Measurements from ENCODE around the gene ITM2C.

Gene ITM2C, protein sequence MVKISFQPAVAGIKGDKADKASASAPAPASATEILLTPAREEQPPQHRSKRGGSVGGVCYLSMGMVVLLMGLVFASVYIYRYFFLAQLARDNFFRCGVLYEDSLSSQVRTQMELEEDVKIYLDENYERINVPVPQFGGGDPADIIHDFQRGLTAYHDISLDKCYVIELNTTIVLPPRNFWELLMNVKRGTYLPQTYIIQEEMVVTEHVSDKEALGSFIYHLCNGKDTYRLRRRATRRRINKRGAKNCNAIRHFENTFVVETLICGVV

DNA sequence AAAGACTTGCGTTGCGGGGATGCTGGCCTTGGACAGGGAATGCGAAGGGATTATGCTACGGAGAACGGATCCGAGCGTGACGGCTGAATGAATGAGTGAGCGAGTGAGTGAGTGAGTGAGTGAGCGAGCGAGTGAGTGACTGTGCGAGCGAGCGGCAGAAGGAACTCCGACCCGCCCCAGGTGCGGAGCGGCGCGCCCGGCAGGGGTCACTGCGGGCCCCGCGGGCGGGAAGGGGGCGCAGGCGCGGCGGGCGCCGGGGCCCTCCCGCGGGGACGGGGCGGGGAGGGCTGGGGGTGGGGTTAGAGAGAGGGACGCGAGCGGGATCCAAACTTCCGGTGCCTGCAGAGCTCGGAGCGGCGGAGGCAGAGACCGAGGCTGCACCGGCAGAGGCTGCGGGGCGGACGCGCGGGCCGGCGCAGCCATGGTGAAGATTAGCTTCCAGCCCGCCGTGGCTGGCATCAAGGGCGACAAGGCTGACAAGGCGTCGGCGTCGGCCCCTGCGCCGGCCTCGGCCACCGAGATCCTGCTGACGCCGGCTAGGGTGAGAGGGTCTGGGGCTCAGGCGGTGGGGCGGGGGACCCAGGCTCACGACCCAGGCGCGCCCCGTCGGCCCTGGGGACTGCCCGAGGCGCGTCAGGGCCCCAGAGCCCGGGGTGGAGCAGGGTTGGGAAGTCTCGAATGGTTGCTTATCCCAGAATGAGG lies at the start of gene ITM2C:
Gene ITM2C, plus strand, starts transcription at position 338 of the 702 bp plus-strand sequence. Its CDS starts 84 bp downstream, at position 422.
- DNase-seq = peak; percentile 91

DNA sequence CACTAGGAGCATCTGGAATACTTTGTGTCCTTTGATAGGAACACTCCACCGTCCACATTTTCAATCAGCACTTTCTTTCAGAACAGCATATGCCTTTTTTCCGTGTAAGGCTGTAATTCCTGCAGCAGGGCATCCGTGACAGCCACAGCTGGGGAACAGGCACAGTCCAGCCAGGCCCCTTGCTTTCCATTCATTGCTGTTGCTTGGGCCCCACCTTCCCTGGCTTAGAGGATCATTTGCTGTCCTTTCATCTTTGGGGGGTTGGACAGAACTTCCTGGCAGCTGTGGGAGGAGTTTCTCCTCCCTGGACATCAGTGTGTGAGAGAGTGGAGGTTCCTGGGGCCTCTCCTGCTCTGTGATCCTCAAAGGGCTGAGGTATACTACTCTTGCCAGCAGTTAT lies 49.7 kb upstream of the ITM2C start:
- DNase-seq = no peak

DNA sequence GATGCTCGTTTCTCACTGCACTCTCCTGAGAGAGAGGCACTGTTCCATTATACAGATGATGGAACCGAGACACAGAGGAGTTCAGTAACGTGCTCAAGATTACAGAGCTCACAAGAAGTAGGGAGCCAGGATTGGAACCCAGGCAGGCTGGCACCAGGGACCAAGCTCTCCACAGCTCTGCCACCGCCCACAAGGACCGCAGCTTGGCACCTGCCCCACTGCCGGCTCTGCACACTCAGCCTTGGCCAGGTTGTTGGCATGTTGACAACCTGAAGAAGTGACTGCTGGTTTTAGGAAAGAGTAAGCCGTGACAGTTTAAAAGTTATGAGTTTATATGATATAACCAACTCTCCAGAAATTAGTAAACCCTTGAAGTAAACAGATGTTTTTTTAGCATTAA lies 48.0 kb upstream of the ITM2C start:
- DNase-seq = no peak

DNA sequence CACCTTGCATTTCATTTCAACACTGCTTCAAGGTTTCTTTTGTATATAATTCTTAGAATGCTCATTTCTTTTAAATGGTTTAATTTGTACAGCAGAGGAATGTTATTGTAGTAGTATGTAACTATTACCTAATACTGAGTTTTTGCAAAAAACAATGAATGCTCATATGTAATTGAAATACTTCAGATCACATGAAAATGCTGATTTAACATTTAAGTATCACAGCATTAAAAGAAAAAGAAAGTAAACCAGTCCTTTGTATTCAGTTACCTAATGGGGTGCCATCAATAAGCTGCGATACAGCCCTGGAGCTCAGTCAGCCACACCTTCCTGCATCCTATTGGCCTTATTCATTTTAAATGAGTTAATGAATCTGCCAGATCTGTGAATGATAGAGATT lies 45.3 kb upstream of the ITM2C start:
- no peak for DNase-seq

DNA sequence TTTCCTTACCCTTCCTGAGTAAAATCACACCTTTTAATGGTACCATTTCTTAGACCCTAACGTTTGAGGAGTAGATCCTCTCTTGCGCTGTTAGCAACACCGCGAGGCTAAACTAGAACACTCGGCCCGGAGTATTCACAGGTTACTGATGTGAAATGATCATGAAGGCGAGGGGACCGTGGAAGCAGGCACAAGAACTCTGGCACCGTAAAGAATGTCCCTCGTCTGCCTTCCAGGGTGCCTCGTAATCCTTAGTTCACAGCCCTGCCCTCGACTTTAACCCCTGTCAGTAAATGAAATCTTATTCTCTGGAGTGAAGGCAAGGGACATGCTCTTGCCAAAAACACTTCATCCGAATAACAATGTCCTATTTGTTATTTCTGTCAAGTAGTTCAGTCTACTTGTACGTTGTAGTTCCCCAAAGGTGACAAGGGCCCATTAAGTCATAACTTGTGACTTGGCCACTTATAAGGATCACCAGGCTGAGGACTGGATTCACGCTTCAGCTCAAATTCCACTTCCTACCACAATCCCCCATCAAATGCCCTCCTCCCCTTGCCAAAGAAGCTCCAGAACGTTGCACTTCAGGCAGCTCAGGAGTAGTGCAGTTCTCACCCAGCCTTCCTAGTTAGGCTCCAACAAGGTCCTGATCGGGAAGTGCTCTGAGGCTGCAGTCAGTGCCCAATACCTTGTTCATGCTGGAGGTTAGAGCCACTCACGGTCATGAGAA lies 43.3 kb upstream of the ITM2C start:
- no peak for DNase-seq

DNA sequence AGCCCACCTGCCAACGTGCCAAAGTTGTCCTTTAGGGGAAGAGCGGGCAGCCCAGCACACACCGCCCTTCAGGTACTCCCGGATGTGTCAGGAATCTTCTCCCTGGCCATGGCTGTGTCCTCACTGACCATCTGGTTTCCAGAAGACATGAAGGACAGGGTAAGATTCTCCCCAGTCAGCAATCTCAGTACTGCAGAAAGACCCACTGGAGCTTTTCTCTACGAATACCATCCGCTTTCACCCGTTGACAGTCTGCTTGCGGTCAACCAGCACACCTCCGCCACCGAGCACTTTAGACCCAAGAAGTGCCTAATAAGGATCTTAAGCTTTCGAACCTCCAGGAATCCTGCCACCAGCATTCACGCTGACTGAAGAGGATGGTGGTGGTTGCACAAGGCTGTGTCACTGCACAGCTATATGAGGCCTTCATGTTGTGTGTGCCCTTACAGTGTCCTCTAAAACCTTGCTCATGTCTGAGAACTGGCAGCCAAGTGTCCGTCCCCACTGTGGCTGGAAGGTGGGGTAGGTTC lies 42.7 kb upstream of the ITM2C start:
- DNase-seq = no peak

DNA sequence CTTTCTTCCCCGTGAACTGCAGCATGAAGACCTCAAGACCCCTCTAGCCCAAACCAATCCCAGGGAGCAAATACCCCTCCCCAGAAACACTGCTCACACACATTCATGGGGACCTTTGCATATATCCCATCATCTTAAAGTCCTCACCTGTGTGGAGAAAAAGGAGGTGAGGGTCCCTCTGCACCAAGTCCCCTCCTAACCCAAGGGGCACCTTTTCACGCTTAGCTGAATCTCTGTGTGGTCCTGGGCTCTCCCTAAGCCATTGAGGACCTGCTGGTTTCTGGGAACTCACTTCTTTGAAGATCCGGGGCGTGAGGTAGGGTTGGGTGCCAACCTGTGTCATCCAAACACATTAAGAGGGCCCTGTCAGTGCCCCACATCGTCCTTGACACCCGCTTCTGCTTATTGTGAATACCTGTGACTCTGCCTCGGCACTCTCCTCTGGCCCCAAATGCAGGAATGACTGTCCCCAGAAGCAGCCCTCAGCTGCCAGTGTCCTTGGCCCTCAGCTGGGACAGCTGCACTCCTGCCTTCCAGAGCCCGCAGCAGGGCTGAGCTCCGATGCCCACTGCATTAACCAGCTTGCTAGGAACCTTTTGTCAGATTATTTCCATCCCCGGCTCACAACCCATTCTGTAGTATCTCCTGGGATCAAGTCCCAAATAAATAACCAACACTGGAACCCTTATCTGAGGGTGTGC lies 41.3 kb upstream of the ITM2C start:
- DNase-seq = no peak

DNA sequence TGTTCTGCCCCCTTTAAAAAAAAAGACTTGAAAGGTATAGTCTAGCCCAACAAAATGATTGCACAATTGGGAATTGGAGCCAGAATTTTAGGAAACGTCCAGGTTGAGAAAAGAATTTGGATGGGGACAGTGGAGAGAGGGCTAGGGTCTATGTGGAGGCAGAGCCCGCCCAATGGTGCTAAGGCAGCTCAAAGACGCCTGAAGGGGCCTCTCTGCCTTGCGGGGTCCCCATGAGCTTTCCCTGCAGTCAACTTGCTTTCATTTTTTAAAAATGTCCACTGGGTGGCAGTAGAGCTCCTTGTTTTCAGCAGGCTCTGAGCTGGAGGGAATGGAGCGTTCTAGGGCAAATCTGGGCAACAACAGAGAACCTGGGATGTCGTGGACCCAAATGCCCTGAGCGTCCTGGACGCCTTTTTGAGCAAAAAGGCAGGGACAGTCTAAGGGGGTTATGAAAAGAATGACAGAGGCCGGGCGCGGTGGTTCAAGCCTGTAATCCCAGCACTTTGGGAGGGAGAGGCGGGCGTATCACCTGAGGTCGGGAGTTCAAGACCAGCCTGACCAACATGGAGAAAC lies 40.2 kb upstream of the ITM2C start:
- DNase-seq = peak; percentile 82

DNA sequence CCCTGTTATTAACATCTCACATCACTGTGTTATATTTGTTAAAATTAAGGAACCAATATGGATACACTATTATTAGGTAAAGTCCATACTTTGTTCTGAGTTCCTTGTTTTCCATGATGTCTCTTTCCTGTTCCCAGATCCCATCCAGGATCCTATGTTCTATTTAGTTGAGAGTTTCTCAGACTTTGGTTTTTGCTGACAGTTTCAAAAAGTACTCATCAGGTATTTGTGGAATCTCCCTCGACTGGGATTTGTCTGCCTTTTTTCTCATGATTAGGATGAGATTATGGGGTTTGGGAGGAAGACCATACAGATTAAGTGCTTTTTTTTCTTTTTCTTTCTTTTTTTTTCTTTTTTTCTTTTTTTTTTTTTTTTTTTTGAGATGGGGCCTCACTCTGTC lies 39.4 kb upstream of the ITM2C start:
- DNase-seq = no peak

DNA sequence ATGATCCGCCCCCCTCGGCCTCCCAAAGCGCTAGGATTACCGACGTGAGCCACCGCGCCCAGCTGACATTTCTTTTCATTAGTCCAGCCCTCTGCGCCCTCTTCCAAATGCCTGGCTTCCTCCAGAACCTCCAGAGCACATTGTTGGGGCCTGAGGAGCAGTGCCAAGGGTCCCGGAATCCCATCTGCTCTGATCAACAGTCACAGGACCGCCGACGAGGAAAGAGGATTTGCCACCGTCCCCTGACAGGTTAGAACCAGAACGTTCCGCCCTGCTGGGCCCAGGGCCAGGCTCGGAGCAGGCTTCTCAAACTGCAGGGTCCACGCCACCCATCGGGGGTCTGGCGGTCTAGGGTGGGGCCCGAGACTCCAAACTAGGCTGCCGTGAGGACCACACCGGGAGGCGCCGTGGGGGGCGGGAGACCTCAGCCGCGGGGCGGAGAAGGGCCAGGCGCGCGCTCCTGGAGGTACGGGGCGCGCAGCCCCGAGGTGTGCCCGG lies 36.9 kb upstream of the ITM2C start:
- DNase-seq = no peak

DNA sequence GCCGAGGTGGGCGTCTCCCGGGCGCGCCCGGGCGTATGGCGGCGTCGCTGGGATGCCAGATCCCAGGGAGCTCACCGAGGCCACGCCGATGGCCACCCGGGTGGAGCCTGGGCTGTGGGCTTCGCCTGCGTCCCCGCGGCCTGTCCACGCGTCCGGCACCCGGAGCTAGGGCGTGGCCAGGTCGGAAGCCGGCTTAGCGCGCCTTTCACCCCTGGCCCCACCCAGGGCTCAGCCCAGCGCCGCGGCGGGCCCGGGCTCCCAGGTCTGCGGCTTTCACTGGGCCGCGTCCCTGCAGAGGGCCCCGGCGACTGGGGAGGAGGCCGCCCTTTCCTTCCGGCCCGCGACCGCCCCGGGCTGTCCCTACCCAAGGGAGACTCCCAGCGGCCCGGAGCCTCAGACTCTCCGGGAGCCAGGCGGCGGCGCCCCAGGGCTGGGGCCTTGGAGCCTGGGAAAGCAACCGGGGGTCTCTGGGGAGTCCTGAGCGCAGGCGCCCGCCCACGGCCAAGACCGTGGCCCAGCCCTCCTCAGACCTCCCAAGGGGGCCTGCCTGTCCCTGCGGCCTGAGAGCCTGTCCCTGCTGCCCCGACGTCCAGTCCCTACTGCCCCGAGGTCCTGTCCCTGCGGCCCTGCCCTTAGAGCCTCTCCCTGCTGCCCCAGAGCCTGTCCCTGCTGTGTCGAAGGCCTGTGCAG lies 36.3 kb upstream of the ITM2C start:
- no peak for DNase-seq

DNA sequence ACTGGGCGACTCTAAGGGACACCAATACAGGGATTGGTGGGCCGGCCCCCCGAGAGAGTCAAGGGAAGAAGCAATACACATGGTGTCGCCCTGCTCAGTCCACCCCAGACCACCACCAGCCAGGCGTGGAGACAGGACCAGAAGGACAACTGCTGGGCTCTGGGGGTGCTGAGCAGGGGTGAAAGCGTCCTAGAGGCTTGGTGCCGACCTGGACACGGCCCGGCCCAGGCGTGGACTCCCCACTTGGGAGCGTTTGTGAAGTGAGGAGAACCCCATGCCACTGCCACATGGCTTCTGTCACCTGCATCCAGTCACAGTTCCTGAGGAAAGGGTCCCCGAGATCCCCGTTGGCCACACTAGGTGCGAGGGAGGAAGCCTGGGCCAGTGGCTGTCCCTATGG lies 35.4 kb upstream of the ITM2C start:
- no peak for DNase-seq

DNA sequence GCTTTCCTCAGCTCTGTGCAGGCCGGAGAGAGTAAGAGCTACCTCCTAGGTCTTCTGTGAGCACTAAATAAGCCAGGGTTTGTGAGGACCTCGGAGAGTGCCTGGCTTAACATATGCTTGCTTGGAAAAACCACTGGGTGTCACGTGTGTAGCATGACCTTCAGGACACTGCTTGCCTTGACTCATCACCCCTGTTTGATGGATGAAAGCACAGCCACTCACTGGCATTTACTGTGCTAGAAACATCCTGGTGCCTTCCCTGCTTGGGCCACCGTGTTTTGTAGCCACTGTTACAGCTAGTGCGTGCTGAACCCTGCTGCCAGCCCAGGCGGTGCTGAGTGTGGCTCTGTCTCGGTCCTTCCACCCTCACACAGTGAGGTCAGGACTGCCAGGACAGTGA lies 34.8 kb upstream of the ITM2C start:
- no peak for DNase-seq

DNA sequence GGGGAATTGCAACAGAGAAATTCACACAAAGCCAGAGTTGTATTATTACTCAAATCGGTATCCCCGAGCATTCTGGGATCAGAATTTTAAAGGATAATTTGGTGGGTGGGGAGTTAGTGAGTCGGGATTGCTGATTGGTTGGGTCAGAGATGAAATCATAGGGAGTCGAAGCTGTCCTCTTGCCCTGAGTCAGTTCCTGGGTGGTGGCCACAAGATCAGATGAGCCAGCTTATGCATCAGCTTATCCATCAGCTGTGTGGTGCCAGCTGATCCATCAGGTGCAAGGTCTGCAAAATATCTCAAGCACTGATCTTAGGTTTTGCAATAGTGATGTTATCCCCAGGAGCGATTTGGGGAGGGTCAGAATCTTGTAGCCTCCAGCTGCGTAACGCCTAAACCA lies 34.3 kb upstream of the ITM2C start:
- no peak for DNase-seq

DNA sequence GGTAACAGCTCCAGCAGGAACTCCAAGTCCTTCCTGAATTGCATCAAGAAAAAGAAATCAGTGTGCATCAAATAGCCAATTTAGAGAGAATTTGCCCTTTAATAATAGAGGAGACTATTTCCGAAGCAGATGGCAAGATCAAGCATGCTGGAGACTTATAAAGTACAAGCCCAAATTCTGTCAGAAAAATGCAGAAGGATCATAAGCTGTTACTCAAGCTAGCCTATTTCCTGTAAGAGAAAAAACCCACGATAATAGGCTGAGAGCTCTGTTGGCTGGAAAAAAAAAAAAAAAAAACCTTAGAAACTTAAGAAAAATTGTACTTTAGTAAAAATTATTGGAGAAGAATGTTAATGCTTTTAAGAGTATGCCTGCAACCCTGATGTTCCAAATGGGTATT lies 24.4 kb upstream of the ITM2C start:
- no peak for DNase-seq

DNA sequence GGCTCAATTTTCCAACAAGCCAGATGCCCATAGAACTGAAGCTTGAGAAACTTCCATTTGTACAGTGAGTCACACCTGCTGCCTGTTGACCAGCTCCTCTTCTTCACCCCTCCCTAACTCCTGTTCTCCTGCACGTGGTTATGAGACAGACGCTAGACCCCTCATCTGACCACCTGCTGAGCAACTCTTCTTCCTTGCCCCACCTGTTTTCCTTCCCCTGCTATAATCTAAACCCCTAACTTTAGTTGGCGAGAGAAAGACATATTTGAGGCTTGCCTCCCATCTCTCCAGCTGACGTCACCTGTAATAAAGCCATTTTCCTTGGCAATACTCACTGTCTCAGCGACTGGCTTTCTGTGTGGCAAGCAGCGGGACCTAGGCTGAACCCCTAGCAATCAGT lies 22.3 kb upstream of the ITM2C start:
- DNase-seq = no peak

DNA sequence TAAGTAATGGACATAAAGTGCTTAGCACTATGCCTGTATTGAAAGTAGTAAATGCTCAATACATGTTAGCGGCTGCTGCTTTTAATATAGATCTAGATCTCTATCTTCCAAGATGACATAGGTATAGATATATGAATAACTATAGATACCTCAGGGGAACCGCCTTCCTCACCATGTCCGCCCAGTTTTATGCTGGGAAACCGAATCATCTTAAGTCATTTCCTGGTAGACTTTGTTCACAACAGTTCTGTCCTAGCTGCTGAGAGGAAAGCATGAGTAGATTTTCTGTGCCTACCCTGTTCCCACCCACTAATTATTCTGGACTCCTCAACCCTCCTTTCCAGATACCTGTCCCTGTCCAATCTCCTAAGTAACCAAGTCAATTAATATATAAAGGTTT lies 21.6 kb upstream of the ITM2C start:
- no peak for DNase-seq

DNA sequence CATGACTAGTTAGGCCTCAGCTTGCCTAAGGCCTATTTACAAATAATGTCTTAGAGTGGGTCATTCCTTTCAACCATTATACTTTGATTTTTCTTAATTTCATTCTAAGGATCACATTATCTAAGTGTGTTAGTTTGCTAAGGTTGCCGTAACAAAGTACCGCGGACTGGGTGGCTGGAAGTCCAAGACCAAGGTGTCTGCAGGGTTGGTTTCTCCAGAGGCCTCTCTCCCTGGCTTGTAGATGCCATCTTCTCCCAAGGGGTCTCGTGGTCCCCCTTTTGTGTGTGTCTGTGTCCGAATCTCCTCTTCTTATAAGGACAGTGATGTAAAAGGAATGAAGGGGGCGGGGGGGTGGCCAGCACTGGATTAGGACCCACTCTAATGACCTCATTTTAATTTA lies 18.4 kb upstream of the ITM2C start:
- no peak for DNase-seq

DNA sequence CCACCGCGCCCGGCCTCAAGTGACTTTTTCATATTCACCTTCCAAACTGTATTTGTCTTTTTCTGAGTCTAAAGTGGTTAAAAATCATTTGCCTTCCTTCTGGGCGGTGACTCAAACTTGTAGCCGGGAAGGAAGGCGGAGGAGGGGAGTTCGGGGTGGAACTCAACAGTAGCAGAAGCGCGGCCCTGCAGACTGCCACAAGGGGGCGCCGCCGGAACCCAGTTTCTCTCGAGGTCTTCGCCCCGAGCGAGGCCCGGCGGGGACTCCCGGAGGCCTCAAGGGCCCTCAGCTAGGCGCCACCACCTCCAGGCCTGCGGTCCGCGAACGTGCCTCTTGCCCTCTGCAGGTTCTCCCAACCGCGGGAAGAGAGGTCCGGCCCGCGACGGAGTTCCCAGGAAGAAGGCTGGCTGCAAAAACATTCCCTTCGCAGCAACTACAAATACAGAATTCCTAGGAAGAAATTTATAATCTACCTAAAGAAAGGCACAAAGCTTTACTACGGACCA lies 16.8 kb upstream of the ITM2C start:
- peak; percentile 94 for DNase-seq

DNA sequence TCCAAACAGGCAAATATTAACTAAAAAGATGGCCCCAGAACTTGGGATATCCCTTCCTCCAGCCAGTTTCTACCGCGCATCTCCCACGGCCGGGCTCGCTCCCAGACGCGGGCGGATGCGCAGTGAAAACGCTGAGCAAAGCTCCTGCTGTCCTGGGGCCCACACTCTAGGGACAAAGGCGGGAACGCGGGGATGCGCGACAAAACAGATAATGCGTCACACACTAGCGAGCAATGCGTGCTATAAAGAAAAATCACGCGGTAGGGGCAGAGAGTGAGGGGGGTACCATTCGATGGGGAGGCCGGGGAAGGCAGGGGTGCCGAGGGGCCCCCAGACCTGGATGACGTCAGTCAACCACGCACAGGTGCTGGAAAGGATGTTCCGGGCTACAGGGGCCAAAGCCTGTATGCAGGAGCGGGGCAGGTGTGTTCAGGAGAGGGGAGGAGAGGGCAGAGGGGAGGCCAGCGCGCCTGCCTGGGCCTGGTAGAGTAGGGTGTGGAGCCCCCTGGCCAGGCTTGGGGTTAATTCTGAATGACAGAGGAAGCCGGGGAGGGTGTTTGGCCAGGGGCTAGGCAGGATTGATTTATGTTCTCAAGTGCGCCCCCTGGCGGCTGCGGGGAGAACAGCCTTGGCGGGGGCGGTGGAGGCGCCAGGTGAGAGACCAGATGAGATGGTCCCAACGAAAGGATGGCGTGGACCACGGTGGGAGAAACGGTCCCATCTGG lies 14.9 kb upstream of the ITM2C start:
- peak; percentile 86 for DNase-seq

DNA sequence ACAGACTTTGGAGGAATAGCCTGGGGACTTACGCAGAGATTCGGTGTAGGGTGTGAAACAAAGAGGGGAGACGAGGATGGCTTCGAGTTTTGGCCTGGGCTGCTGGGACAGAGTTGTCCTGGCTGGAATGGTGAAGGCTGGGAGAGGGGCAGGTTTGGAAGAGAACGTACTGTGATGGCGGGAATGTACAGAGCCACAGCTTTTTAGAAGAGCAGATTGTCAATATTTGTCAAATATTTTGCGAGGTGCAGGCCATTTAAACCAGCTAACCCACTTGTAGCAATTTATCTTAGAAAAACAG lies 14.4 kb upstream of the ITM2C start:
- no peak for DNase-seq

All from islet precursor cell (in vitro differentiated cells).